Osteoblast (primary cell): Measurements from ENCODE around the gene MFSD1. TPM values are rescaled to one million over a fixed set of nuclear protein-coding genes. Genes with fewer than 3 reads are reported as not detected.
A peak's percentile ranks its signal among the peaks of the same experiment; 100 is the strongest.

Source experiments
- DNase-seq: peaks from one replicate; pipeline ENCODE4 v3.0.0; 2011; ENCODE audit warnings: low spot score, mixed read lengths; ENCODE audit not compliant: insufficient read length; ENCODE audit errors: missing footprints
- H2AFZ ChIP-seq: 2 replicates; pipeline ENCODE4 v1.6.0; 2011; ENCODE audit warnings: mild to moderate bottlenecking, low read length
- H3K27ac ChIP-seq: 2 replicates; pipeline ENCODE4 v1.5.1; 2011; ENCODE audit warnings: mild to moderate bottlenecking, low read depth, low read length, moderate library complexity
- H3K27me3 ChIP-seq: 2 replicates; pipeline ENCODE4 v1.6.0; 2012; ENCODE audit warnings: mild to moderate bottlenecking, control low read depth, inconsistent platforms, low read length, moderate library complexity; ENCODE audit not compliant: insufficient read depth
- H3K36me3 ChIP-seq: 2 replicates; pipeline ENCODE4 v1.5.1; 2011; ENCODE audit warnings: mild to moderate bottlenecking, low read length, control low read depth, moderate library complexity; ENCODE audit not compliant: insufficient read depth
- H3K4me1 ChIP-seq: 2 replicates; pipeline ENCODE4 v1.5.1; 2011; ENCODE audit warnings: mild to moderate bottlenecking, low read length, control low read depth, moderate library complexity; ENCODE audit not compliant: insufficient read depth
- H3K4me2 ChIP-seq: 2 replicates; pipeline ENCODE4 v1.6.0; 2011; ENCODE audit warnings: mild to moderate bottlenecking, low read length; ENCODE audit not compliant: insufficient read depth
- H3K4me3 ChIP-seq: fragments of 200-600 bp; sonication (generic); 3 replicates; pipeline ENCODE4 v1.5.1; 2012; ENCODE audit warnings: mild to moderate bottlenecking, low read length, inconsistent platforms; ENCODE audit not compliant: insufficient read depth
- H3K79me2 ChIP-seq: 2 replicates; pipeline ENCODE4 v1.6.0; 2012; ENCODE audit warnings: mild to moderate bottlenecking, low read length, control low read depth, inconsistent platforms; ENCODE audit not compliant: insufficient read depth
- H3K9me3 ChIP-seq: 2 replicates; pipeline ENCODE4 v1.5.1; 2011; ENCODE audit warnings: low read depth, low read length, control low read depth
- H4K20me1 ChIP-seq: 2 replicates; pipeline ENCODE4 v1.6.0; 2012; ENCODE audit warnings: mild to moderate bottlenecking, low read length, control low read depth; ENCODE audit not compliant: insufficient read depth
- CTCF ChIP-seq: IDR thresholded peaks from 2 replicates; pipeline ENCODE4 v1.5.1; 2011; ENCODE audit warnings: mild to moderate bottlenecking, low read depth, low read length, moderate library complexity; ENCODE audit errors: extremely low read depth
- total RNA-seq: library from RNA; depleted of rRNA; stranded (reverse); fragments of >200 nt; gene quantifications from 2 replicates; pipeline ENCODE4 v1.2.3, GENCODE V29; 2012

The MFSD1 gene
- total RNA-seq, 1 donor, result 170 TPM

DNA sequence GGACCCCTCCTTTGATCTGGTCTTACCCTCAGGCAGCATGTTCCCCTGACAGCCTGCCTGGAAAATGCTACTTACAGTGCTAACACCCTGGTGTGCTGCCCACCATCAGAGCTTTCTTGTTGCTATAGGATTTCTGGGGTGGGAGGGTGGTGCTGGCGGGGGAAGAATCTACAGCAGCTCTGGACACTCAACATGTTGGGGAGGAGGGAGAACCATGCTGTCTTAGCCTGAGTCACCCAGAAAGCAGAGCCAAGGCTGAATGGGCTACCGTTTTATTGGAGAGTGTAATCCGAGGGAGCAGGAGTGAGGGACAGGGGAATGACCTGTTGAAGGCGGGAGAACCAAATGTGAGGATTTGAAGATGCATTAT is 45.6 kb downstream of the MFSD1 start:
- no peaks in the 10 kb centered on the region for H3K79me2 ChIP-seq
- TF ChIP-seq CTCF, result no peak
- no peaks in the 10 kb centered on the region for H4K20me1 ChIP-seq
- peak overlapping the region; percentile 43 for H3K4me2 ChIP-seq
- no peaks in the 10 kb centered on the region for H3K27me3 ChIP-seq
- H3K4me1 ChIP-seq, result no peaks in the 10 kb centered on the region
- H3K4me3 ChIP-seq, result no peak overlapping the region
- peak overlapping the region; percentile 2 for H2AFZ ChIP-seq
- no peak for DNase-seq
- no peaks in the 10 kb centered on the region for H3K9me3 ChIP-seq
- H3K27ac ChIP-seq, result no peak overlapping the region
- no peaks in the 10 kb centered on the region for H3K36me3 ChIP-seq

GRCh38 chr3:158847885-158848284 is 46.0 kb downstream of the MFSD1 start:
- Histone ChIP-seq H3K4me1 (no peaks in the 10 kb centered on the region), H3K4me3 (no peak overlapping the region), H3K36me3 (no peaks in the 10 kb centered on the region), H3K27ac (no peak overlapping the region), H2AFZ (peak overlapping the region; percentile 2), H4K20me1 (no peaks in the 10 kb centered on the region), H3K9me3 (no peaks in the 10 kb centered on the region), H3K4me2 (peak overlapping the region; percentile 43), H3K79me2 (no peaks in the 10 kb centered on the region), H3K27me3 (no peaks in the 10 kb centered on the region)
- TF ChIP-seq CTCF, result no peak
- no peak for DNase-seq

DNA sequence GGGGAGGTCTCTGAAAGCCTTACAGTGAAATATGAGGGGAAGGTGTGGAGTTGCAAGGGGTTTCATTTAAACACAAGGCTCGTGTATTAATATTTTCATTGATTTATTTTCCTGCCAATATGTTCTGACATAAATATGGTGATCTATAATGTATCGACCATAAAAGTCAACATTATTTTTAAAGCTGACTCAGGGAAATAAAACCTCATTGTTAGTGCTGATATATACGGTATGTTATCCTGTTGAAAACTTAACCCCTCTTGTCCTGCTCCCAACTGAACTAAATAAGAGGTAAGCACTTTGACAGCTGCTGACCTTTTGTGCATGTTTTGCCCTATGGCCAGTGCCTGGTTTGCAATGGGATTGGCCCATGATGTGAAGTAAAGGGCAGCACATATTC is 47.9 kb downstream of the MFSD1 start:
- Histone ChIP-seq H3K4me2 (no peak overlapping the region), H3K4me1 (no peaks in the 10 kb centered on the region), H3K4me3 (no peak overlapping the region), H3K27me3 (no peaks in the 10 kb centered on the region), H3K27ac (no peak overlapping the region), H3K9me3 (no peaks in the 10 kb centered on the region), H4K20me1 (no peaks in the 10 kb centered on the region), H2AFZ (no peak overlapping the region), H3K79me2 (no peaks in the 10 kb centered on the region), H3K36me3 (no peaks in the 10 kb centered on the region)
- TF ChIP-seq CTCF, result no peak
- no peak for DNase-seq

GRCh38 chr3:158859362-158859761 is 57.5 kb downstream of the MFSD1 start:
- DNase-seq, result no peak
- Histone ChIP-seq H3K4me2 (no peak overlapping the region), H3K36me3 (no peaks in the 10 kb centered on the region), H3K79me2 (no peaks in the 10 kb centered on the region), H3K4me3 (no peak overlapping the region), H3K27ac (no peak overlapping the region), H2AFZ (no peak overlapping the region), H3K27me3 (no peaks in the 10 kb centered on the region), H3K9me3 (no peaks in the 10 kb centered on the region), H3K4me1 (no peaks in the 10 kb centered on the region), H4K20me1 (no peaks in the 10 kb centered on the region)
- TF ChIP-seq CTCF, result no peak
